K562 (cell line): Measurements from ENCODE around the gene ADGRD1.

Experiments
- MCM3 ChIP-seq: fragments of 450-650 bp; IDR thresholded peaks from 2 replicates; pipeline ENCODE4 v1.6.1; 2016
- SMAD1 ChIP-seq: fragments of 150-350 bp; IDR thresholded peaks from 2 replicates; pipeline ENCODE4 v1.6.1; 2014; ENCODE audit warnings: low read length, low read depth; ENCODE audit not compliant: partially characterized antibody
- SREBF2 ChIP-seq: sonication (generic); formaldehyde crosslinking; IDR thresholded peaks from 2 replicates; pipeline ENCODE4 v1.4.0; 2020; ENCODE audit warnings: mild to moderate bottlenecking, missing genetic modification reagents

- TF ChIP-seq MCM3 (no peak), SREBF2 (CRISPR knock-in tag) (no peak), SMAD1 (no peak)
Measured at GRCh38 chr12:131105351-131105735, 151.6 kb downstream of the ADGRD1 start.
